ENCODE measurements around the gene PRDM8.
"Not testable (repeated sequence)": the region's sequence is repeated elsewhere in the genome, so short reads cannot be mapped to it uniquely, and the experiment has no call there.

PRDM8 gene

DNA sequence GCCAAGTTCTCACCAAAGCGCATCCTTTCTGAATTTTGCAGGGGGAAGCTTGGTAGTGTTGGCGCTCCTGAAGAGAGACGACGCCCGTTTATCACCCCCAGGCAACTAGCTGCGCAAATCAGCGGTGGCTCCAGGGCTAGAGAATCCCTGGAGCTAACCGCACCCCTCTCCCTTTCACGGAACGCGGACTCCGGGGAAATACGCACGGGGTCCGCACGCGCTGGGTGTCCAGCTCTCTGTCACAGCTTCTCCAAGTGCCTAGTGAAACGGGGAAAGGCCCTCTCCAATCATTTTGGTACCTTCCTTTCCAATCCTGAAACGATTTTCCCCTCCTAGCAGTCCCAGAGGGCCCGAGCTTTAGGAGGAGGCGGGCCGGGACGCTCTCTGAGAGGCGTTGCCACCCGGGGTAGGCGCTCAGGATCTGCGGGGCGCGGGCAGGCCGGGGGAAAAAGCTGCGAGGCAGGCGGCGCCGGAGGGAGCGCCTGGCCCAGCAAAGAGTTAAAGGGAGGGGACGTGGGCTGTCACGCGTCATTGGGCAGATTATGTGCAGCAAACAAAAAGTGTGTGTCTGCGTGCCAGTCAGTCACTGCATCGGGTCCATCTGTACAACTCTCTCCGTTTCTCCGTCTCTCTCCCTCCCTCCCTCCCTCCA is at the start of gene PRDM8:
TSS of gene PRDM8 (plus strand) at position 582 of the 652 bp plus-strand sequence. CDS start 2,578 bp downstream, outside the sequence.
- DNase-seq (ENCODE audit: low read depth) = no peak

DNA sequence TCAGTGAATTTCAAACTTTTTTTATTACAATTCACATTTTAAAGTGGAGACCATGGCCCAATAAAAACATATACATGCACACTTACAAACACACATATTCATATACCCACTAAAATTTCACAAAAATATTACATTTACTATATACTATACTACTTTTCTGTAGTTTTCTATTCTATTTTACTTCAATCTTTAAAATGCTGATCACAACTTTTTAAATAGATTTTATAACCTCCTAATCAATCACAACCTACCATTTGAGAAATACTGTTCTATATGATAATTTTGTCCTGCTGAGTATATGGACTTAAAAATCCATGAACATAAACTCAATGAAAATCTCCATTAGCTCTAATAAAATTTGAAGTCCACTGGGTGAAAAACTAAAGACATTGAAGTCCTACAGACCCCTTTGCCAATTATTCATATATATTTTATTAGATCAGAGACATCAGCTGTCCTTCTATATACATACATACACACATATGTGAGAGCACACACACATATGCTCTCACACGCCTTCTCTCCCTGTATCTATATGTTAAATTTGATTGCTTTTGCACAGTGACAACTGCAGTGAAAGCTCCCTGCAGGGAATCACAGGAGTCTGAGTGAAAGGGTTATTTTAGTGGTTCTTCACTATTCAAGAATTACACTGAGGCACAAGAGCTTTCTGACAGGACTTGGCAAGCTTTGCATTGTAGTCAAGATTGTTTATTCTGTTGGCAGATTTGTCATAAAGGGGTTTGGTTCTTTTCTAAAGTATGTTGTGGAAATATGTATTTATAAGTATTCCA is 46.7 kb upstream of the PRDM8 start:
- DNase-seq (ENCODE audit: low read depth) = no peak

DNA sequence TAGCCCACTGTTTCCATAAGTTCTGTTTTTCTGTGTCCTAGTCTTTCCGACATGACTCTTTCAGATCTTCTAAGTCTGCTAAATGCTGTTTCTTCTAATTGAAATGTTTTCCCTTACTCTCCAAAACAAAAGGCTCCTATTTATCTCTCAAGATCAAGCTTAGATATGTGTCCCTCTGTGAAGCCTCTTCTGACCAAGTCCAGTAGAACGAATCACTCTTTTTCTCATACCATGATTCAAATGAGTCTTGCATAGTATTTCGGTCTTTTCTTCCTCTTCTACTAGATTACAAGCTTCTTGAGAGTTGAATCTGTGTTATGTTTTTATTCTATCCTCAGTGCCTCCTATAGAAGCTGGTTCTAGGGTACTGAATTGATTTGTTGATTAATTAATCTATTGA is 45.3 kb upstream of the PRDM8 start:
- DNase-seq (ENCODE audit: low read depth) = no peak

DNA sequence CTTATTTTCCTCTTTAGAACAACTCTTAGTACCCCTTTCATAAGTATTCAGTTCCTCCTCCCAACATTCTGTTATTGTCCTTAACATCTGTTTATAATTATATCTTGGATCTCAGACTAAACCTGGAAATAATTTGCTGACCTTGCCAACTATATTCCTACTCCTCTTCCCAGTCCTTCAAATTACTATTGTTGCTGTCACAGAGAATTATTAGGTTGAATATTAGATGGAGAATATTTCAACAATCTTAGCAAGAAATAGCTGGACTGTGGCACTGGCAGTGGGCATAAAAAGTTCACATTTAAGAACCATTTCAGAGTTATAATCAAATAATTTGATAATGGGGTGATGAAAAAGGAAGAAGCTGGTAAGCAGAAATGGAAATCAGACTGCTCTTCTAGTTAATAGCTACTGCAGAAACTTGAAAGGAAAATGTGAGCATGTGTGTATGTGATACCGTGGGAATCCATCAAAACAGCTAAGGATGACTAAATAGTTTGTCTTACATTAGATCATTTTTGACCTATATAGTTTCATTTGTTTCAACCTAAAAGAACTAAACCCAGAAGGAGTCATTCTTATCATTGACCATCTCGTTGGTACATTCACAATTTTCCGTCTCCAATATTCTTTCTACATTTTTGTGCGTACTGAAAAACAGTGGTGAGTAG is 43.3 kb upstream of the PRDM8 start:
- DNase-seq (ENCODE audit: low read depth) = no peak

DNA sequence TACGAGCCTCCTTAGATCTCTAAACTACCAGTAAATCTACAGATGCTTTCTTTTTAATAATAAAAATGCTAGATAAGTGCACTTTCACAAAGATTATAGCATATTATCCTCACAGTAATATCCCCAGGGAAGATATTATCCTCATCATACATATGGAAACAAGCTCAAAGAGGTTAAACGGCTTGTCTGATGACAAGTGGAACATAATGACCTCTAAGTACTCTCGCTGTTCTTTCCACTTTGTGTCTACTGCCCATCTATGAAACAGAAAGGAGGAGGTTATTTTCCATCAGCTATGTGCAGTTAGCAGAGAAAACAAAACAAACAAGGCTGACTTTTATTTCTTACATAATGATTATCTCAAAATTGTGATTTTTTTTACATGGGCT is 42.8 kb upstream of the PRDM8 start:
- DNase-seq (ENCODE audit: low read depth) = no peak

DNA sequence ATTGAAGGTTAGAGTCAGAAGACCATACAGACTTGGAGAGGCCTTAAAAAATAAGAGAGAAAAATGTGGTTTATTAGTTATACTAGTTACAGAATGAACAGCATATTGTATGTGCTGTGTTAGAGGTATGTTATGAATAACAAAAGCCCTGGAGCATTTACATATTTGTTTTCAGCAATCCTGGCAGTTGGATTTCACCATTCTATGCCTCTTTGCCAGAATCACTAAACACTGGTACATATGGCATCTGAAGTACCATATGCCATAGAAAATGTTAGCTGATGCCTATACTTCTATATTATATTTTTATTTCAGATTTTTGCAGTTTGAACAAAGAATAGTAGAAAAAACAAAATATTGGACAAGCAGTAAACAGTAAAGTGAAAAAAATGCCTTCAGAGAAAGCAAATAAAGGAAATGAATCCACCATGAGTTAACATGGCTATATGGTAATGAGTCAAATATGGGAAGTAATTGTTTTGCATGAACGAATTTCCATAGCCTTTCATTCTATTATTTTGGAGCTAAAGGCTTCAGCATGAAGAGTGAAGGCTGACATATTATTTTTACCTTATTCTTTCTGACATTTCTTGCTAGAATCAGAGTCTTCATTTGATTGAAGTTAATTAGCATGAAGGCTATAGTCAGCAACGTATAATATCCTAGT is 41.9 kb upstream of the PRDM8 start:
- DNase-seq (ENCODE audit: low read depth) = no peak

DNA sequence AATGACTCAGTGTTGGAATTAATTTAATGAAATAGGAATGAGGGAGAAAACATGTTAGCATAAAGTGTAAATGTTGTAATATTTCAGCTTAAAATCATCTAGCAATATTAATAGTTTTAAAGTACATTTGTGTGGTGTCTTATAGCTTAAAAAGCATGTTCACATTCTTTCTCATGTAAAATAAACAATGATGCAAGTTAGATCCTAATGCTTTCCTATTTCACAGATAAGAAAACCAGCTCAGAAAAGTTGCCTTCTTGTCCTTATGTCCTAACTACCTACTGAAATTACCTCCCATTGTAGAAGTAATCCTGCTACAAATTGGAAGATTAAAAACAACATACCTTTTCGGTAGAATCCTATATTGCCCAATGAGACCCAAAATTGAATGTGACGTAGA is 40.9 kb upstream of the PRDM8 start:
- no peak for DNase-seq (ENCODE audit: low read depth)

DNA sequence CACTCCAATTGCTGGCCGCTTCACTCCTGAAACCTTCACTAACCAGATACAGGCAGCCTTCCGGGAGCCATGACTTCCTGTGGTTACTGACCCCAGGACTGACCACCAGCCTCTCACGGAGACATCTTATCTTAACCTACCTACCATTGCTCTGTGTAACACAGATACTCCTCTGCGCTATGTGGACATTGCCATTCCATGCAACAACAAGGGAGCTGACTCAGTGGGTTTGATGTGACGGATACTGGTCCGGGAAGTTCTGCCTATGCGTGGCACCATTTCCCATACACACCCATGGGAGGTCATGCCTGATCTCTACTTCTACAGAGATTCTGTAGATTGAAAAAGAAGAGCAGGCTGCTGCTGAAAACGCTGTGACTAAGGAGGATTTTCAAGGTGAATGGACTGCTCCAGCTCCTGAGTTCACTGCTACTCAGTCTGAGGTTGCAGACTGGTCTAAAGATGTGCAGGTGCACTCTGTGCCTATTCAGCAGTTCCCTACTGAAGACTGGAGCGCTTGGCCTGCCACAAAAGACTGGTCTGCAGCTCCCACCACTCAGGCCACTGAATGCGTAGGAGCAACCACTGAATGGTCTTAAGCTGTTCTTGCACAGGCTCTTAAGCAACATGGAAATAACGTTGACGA is 35.8 kb upstream of the PRDM8 start:
- no peak for DNase-seq (ENCODE audit: low read depth)

DNA sequence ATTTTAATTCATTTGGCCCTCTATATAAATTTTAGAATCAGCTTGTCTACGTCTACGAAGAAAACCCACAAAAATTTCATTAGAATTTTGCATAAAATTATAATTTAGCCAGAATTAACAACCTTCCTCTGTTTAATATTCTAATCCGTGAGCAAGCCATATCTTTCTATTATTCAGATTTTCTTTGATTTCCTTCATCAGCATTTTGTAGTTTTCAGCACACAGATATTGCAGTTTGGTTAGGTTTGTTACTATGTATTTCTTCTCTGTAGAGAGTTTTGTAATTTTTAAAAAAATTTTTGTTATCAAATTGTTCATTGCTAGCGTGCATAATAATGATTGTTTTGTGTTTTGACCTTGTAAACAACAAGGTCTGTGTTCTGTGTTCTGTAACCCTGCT is 34.9 kb upstream of the PRDM8 start:
- DNase-seq (ENCODE audit: low read depth) = no peak

DNA sequence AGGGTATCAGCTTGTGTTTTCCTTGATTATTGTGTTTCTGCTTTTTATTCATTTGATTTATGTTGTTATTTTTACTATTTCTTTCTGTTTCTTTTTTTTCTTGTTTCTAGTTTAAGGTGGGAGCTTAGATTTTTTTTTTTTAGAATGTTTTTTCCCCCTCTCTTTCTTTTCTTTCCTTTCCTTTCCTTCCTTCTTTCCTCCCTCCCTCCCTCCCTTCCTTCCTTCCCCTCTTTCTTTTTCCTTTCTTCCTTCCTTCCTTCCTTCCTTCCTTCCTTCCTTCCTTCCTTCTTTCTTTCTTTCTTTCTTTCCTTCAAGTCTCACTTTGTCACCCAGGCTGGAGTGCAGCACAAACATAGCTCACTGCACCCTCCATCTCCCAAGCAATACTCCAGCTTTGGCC is 31.4 kb upstream of the PRDM8 start:
- no peak for DNase-seq (ENCODE audit: low read depth)

DNA sequence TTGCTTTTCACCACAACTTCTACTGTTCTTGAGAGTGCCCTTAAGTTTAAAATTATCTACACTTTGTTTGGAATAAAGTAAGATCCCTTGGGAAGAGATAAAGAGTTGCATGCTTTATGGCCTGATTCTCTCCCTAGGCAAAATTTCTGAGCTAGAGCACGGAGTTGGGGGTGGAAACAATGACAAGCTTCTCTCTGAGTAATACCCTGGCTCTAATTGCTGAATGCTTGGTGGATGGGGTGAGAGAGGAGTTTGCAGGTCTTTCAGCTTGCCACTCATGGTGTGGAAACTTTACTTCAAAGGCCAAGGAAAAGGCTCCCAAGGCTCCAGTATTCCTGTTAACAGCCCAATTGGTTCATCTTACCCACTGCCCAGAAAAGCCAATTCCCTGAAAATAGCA is 26.1 kb upstream of the PRDM8 start:
- DNase-seq (ENCODE audit: low read depth) = no peak

DNA sequence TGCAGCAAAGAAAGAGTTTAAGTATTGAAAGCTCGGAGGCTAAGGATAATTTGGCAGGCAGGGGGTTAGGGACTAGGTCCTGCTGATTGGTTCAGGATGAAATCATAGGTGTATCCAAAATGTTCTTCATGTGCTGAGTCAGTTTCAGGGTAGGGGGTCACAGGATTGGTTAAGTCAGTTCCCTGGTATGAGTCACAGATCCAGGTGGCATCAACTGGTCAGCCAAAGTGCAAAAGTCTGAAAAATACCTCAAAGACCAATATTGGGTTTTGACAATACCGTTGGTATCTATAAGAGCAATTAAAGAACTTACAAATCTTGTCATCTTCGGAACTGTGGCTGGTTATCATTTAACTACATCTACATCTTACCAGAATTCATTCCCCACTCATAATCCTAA is 25.6 kb upstream of the PRDM8 start:
- no peak for DNase-seq (ENCODE audit: low read depth)

DNA sequence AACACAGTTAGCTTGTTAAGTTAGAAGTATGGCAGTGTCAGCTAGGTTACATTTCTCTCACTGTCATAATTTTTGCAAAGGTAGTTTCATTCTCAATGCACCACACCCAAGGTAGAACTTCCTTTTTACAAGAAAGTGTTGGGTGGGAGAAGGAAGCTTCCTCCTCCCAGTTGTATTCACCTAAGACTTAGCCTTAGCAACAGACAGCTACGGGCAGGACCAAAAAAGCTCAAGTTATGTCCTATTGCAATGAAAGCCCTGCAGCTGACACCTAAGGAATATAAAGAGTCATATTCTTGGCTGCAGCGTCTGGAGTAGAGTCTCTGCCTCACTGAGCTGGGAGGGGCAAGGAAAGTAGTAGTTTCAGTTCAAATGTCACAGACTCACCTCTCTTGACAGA is 25.1 kb upstream of the PRDM8 start:
- DNase-seq (ENCODE audit: low read depth) = no peak

DNA sequence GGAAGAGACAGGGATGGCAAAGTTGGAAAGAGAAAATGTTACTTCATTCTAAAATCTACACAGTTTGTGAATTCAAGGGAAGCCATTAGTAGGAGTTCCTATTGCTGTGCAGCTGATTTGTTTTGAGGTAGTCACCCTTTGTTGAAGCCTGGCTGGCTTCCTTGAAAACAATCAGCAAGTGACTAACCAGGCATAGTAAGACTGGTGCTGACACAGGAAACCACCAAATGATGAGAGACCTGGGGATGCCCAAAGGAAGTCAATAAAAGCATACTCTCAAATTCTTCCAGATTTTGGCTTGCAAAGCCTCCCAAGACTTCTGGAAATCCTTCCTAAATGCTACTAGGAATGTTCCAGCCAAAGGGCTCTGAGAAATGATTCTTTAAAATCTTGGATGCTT is 23.9 kb upstream of the PRDM8 start:
- no peak for DNase-seq (ENCODE audit: low read depth)

DNA sequence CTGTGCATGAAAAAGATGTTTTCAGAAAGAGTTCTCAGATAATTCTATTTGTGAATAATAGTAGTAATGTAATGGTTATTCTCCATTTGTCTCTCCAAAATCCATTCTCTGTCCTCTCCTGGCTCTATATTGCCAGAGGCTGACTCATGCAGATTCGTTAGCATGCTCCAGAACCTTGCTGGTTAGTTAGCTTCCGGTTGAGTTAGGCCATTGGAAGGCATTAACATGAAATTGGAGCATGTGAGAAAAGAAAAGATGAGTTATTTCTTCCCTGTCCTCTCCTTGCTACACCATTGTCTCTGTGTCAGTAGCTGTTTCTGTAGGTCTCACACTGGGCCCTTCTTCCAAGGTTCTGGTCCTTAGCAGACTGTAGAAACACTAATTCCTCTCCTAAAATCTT is 23.5 kb upstream of the PRDM8 start:
- DNase-seq (ENCODE audit: low read depth) = no peak

DNA sequence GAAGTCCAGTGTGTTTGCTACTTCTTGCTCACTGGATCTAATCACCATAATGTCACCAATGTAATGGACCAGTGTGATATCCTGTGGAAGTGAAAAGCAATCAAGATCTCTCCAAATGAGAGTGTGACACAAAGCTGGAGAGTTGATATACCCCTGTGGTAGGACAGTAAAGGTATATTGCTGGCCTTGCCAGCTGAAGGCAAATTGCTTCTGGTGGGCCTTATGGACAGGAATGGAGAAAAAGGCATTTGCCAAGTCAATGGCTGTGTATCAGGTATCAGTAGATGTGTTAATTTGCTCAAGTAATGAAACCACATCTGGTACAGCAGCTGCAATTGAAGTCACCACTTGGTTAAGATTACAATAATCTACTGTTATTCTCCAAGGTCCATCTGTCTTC is 19.5 kb upstream of the PRDM8 start:
- DNase-seq (ENCODE audit: low read depth) = not testable (repeated sequence)

DNA sequence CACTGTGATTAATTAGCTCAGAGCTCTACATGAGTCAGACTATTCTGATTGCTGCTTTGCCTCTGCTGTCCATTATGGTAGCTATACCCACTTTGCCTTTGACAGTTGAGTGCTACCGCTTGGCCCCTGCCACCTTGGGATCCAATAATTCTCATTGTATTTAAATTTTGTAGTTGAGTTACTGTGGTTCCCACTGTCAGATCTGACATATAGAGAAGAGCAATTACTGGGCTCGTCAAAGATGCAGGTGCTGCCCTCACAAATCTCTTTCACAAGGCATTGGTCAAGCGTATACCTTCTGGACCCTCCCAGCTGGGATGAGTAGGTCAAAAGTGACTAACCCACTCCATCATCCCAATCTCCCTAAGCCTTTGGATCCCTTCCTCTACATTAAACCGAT is 18.3 kb upstream of the PRDM8 start:
- no peak for DNase-seq (ENCODE audit: low read depth)

DNA sequence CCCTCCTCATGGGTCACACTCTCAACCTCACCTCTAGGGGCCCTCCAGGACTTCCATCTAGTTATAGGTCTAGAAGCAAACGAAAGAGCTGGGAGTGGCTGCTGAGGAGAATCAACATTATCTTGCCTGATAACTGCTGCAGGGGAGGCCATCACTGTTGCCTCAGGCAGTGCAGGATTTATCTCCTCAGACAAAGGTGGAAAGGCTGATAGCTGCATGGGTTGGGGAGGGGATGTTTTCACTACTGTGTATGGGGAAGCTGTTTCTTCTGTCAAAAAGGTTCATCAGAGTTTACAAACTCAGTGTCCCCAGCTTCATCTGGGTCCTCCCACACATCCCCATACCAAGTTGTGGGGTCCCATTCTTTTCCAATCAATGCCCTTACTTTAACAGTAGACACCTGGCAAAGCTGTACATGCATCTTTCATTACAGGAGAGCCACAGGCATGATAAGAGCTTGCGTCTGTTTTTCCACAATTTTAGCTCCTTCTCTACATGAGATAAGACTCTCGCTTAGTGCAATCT is 17.6 kb upstream of the PRDM8 start:
- DNase-seq (ENCODE audit: low read depth) = no peak

DNA sequence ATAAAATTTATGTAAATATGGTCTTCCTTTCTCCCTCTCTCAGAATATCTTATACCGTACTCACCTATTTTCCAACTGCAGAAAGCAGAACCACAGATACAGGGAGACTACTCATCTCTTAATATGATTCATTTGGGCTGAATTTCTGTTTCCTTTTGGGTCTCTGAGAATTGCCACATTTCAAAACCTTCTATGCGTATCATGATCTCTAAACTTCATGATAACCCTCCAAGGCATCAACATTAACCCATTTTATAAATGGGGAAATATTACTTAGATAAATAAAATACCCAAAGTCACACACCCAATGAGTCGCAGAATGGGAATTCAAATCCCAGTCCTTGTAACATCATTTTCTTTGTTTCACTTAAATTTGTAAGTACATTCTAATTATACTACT is 16.6 kb upstream of the PRDM8 start:
- no peak for DNase-seq (ENCODE audit: low read depth)

DNA sequence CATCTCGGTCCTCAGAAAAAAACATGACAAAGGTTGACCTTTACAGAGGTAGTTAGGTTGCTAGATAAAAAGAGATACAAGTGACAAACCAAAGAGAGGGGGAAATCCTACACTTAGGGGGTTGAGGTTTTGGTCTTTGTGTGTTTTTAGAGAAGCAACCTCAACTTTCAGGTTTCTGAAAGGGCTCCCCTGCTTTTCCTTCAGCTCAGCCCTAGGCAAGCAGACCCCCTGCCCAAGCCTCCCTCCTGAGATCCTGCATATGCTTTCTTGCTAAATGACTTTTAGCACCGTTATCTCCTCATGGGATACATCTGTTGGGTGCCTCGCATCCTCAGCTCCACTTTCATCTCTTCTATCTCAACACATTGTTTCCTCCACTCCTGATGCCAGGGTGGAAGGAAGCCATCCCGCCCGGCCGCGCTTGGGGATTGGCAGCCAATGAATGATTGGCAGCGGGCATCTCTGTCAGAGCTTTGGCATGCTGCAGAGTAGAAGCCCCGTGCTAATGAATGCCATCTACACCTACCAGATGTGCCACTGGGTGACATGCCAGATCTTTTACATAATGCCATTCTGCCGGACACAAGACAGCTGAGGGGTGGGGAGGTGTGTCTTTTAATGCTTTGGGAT is 15.0 kb upstream of the PRDM8 start:
- no peak for DNase-seq (ENCODE audit: low read depth)

DNA sequence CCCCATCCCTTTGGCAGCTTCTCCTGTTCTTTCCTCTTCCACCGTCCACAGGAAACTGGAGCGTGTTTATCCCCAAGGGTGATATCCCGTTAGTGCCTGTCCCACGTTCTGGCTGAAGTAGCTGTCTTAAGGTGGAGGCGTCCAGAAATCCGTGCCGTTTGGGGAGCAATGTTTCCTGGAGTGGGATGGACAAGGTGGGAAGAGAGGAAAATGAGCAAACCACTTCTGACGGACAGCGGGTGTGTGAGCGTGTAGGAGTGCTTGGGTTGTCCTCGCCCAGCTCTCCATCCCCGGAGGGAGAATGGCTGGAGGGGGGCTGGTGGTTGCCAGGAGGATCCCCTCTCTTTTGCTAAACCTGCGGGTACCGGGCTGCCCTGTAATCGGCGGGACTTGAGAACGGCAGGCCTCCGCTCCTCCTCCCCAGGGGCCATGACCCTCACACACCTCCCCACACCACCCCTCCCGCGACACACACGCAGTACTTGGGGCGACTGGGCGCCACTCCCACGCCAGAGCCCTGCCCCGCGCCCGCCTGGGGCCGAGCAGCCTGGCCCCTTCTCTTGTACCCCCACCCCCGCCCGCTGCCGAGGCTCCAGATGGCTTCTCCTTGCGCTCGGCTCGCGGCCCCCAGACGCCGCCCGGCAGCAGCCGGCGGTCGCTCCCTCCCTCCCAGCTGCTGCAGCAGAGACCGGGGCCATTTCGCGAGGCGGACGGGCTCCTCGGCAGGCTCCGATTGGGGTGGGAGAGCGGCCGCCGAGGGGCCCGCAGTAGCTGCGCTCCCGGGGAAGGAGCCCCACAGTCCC is 13.9 kb upstream of the PRDM8 start:
- DNase-seq (ENCODE audit: low read depth) = no peak

Measured in stimulated activated CD8-positive, alpha-beta memory T cell treated with anti-CD3 and anti-CD28 coated beads, Interleukin-4, amount 100 ng/mL, for 24 hours (primary cell).